RWPE2 (cell line): Measurements from ENCODE around the gene CTBP2.

Experiments
- ATAC-seq: fragments of 200-7000 bp; cut with Tn5 transposase; 3 replicates; pipeline ENCODE4 v1.9.1; 2021; ENCODE audit warnings: low read depth
- DNase-seq: peaks from one replicate; pipeline ENCODE4 v3.0.0-alpha.2; 2020; ENCODE audit warnings: low spot score
- H3K27ac ChIP-seq: fragments of 450-650 bp; 2 replicates; pipeline ENCODE4 v1.5.1; 2017; ENCODE audit warnings: mild to moderate bottlenecking; ENCODE audit not compliant: poor library complexity, severe bottlenecking
- H3K27me3 ChIP-seq: fragments of 250-450 bp; sonication (Bioruptor Pico); 2 replicates; pipeline ENCODE4 v1.5.1; 2021; ENCODE audit warnings: mild to moderate bottlenecking, moderate library complexity; ENCODE audit not compliant: insufficient read depth, poor library complexity, severe bottlenecking
- H3K36me3 ChIP-seq: fragments of 250-450 bp; sonication (Bioruptor Pico); 2 replicates; pipeline ENCODE4 v1.5.1; 2020; ENCODE audit warnings: low read depth, mild to moderate bottlenecking, moderate library complexity
- H3K4me1 ChIP-seq: fragments of 250-450 bp; sonication (Bioruptor Pico); 2 replicates; pipeline ENCODE4 v1.5.1; 2021; ENCODE audit warnings: mild to moderate bottlenecking, moderate library complexity; ENCODE audit not compliant: insufficient read depth, poor library complexity, severe bottlenecking
- H3K4me3 ChIP-seq: fragments of 250-450 bp; sonication (Bioruptor Pico); 2 replicates; pipeline ENCODE4 v1.5.1; 2021; ENCODE audit warnings: mild to moderate bottlenecking, moderate library complexity; ENCODE audit not compliant: severe bottlenecking
- H3K9me3 ChIP-seq: fragments of 250-450 bp; sonication (Bioruptor Pico); 2 replicates; pipeline ENCODE4 v1.5.1; 2021; ENCODE audit warnings: mild to moderate bottlenecking, moderate library complexity; ENCODE audit not compliant: severe bottlenecking
- TF ChIP-seq, protein P1 (sequence below): fragments of 450-650 bp; IDR thresholded peaks from one replicate; pipeline ENCODE4 v1.5.1; 2017; ENCODE audit warnings: mild to moderate bottlenecking, moderate library complexity; ENCODE audit not compliant: poor library complexity, severe bottlenecking

Gene CTBP2

DNA sequence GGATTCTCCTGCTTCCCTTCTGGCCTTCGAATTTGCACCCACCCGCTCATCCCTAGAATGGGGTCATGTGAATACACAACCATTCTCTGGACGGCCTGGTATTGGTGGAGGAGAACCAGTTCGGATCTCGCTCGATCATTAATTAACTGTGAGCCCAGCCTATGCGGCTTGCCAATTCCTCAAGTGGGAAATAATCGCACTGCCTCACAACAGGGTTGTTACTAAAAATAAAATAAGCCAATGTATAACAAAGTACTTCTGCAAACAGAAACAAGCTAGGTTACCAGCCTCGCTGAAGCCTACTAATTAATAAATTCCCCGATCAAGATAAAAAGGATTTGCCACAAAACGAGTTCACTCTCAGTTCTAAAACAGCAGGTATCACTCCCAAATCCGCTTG, 16.2 kb downstream of the CTBP2 start:
- Histone ChIP-seq H3K36me3 (peaks cover 56% of the 10 kb centered on the region), H3K9me3 (no peaks in the 10 kb centered on the region), H3K4me3 (no peak overlapping the region), H3K4me1 (peaks cover 28% of the 10 kb centered on the region), H3K27ac (no peak overlapping the region), H3K27me3 (no peaks in the 10 kb centered on the region)
- TF ChIP-seq, protein P1, sequence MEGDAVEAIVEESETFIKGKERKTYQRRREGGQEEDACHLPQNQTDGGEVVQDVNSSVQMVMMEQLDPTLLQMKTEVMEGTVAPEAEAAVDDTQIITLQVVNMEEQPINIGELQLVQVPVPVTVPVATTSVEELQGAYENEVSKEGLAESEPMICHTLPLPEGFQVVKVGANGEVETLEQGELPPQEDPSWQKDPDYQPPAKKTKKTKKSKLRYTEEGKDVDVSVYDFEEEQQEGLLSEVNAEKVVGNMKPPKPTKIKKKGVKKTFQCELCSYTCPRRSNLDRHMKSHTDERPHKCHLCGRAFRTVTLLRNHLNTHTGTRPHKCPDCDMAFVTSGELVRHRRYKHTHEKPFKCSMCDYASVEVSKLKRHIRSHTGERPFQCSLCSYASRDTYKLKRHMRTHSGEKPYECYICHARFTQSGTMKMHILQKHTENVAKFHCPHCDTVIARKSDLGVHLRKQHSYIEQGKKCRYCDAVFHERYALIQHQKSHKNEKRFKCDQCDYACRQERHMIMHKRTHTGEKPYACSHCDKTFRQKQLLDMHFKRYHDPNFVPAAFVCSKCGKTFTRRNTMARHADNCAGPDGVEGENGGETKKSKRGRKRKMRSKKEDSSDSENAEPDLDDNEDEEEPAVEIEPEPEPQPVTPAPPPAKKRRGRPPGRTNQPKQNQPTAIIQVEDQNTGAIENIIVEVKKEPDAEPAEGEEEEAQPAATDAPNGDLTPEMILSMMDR = no peak
- ATAC-seq (no peak), DNase-seq (no peak)

DNA sequence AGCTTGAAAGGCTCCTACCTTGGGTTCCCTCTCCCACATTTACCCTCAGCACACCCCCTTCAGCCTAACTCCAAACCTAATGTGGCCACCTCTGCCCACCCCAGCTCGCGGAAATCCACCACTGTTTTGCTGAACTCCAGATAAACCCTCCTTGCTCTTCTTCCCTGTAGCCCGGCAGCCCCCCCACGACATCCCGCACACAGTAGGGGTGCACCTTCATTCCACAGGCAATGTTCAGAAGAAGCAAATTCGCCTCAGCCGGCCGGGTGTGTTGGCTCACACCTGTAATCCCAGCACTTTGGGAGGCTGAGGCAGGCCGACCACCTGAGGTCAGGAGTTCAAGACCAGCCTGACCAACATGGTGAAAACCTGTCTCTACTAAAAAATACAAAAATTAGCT, 17.4 kb downstream of the CTBP2 start:
- H3K4me3 ChIP-seq = no peak overlapping the region
- peaks cover 16% of the 10 kb centered on the region for H3K4me1 ChIP-seq
- no peaks in the 10 kb centered on the region for H3K9me3 ChIP-seq
- no peak overlapping the region for H3K27ac ChIP-seq
- DNase-seq (no peak), ATAC-seq (no peak)
- H3K36me3 ChIP-seq = peaks cover 57% of the 10 kb centered on the region
- no peaks in the 10 kb centered on the region for H3K27me3 ChIP-seq
- TF ChIP-seq, protein P1 = no peak

DNA sequence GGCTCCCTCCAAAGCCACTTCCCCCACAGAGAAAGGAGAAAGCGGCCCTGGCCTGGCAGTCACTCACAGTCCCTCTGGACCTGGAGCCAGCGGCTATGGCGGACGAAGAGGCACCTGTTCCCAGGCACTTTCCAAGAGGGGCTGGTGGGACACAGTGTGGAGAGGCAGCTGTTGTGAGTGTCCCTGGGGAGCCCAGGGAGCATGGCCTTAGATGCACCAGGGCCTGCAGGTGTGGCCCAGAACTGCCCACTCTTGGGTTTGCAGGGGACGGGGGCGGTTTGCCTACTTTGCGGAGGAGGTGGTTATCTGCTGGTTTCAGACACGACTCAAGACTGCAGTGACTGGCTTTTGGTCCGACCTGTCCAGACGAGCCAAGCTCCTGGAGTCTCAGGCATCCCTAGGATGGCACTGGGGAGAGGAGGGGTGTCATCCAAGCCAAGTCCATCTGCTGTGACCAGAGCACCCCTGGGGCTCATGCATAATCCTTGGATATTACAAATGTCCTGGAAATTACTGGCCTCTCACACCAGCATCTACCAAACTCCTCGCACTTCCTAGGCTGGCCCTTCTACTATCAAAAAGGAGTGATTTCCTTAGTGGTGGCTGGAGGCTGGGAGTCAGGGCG, 18.4 kb downstream of the CTBP2 start:
- ATAC-seq = no peak
- no peak for DNase-seq
- Histone ChIP-seq H3K4me3 (no peak overlapping the region), H3K27me3 (no peaks in the 10 kb centered on the region), H3K27ac (no peak overlapping the region), H3K36me3 (peaks cover 67% of the 10 kb centered on the region), H3K4me1 (peaks cover 6% of the 10 kb centered on the region), H3K9me3 (no peaks in the 10 kb centered on the region)
- TF ChIP-seq, protein P1 = no peak

DNA sequence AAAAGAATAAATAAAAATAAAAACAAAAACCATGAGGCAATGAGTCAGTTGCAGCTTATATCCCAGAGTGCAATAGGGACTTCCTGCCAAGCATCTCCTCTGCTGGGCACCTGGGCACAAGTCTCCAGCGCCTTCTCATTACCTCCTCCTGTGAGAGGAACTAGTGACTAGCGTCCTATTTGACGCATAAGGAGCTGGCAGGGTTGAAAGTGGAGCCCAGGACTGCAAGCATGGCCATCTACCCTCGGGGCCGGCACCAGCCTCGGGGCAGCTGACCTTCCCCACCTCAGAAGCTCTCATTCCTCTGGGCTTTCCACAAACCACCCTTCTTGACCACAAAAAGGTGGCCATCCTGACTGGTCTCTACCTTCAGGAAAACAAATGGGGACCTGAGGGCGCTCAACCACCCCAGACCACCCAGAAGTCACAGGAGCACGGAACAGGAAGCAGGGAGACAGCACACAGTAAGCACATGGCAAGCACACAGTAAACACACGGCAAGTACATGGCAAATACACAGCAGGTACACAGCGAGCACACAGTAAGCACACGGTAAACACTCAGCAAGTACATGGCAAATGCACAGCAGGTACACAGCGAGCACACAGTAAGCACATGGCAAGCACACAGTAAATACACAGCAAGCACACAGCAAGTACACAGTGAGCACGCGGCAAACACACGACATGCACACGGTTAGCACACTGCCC, 19.1 kb downstream of the CTBP2 start:
- peaks cover 68% of the 10 kb centered on the region for H3K36me3 ChIP-seq
- no peak for DNase-seq
- H3K4me1 ChIP-seq = no peaks in the 10 kb centered on the region

More for the DNA sequence above, 19.1 kb downstream of the CTBP2 start:
- Histone ChIP-seq H3K4me3 (no peak overlapping the region), H3K27ac (no peak overlapping the region), H3K9me3 (no peaks in the 10 kb centered on the region), H3K27me3 (no peaks in the 10 kb centered on the region)
- no peak for ATAC-seq
- TF ChIP-seq, protein P1 = no peak
